OCI-LY1 (cell line): Measurements from ENCODE around the gene CARD11.

Experiments used
- H2AFZ ChIP-seq: fragments of 200-600 bp; sonication (generic), shearing (Covaris generic); 2 replicates; pipeline ENCODE4 v1.6.0; 2014; ENCODE audit warnings: antibody characterized with exemption, mild to moderate bottlenecking, low read length
- H3F3A ChIP-seq: fragments of 200-600 bp; sonication (generic), shearing (Covaris generic); 2 replicates; pipeline ENCODE4 v1.6.0; 2014; ENCODE audit warnings: mild to moderate bottlenecking, antibody characterized with exemption, low read length, moderate library complexity; ENCODE audit not compliant: insufficient read depth
- H3K27ac ChIP-seq: fragments of 200-600 bp; sonication (generic); 2 replicates; pipeline ENCODE4 v1.5.1; 2014; ENCODE audit warnings: low read length, mixed run types, mild to moderate bottlenecking, low read depth; ENCODE audit not compliant: poor library complexity, severe bottlenecking
- H3K27me3 ChIP-seq: fragments of 200-600 bp; sonication (generic); 2 replicates; pipeline ENCODE4 v1.6.0; 2014; ENCODE audit warnings: antibody characterized with exemption, mild to moderate bottlenecking, low read length, moderate library complexity; ENCODE audit not compliant: insufficient read depth
- H3K36me3 ChIP-seq: fragments of 200-600 bp; sonication (generic); 2 replicates; pipeline ENCODE4 v1.6.1; 2014; ENCODE audit warnings: mild to moderate bottlenecking, antibody characterized with exemption, low read length, moderate library complexity, mixed read lengths; ENCODE audit not compliant: insufficient read depth
- H3K4me1 ChIP-seq: fragments of 200-600 bp; sonication (generic); 2 replicates; pipeline ENCODE4 v1.5.1; 2014; ENCODE audit warnings: mild to moderate bottlenecking, low read length, moderate library complexity; ENCODE audit not compliant: insufficient read depth, severe bottlenecking
- H3K4me2 ChIP-seq: fragments of 200-600 bp; sonication (generic), shearing (Covaris generic); 2 replicates; pipeline ENCODE4 v1.6.1; 2014; ENCODE audit warnings: low read length
- H3K4me3 ChIP-seq: fragments of 200-600 bp; sonication (generic); 2 replicates; pipeline ENCODE4 v1.5.1; 2014; ENCODE audit warnings: low read length, low read depth, mild to moderate bottlenecking, mixed read lengths; ENCODE audit not compliant: poor library complexity, severe bottlenecking
- H3K79me2 ChIP-seq: fragments of 200-600 bp; shearing (Covaris generic); 2 replicates; pipeline ENCODE4 v1.6.1; 2016; ENCODE audit warnings: mixed run types, low read length, mixed read lengths; ENCODE audit not compliant: insufficient read depth
- H3K9ac ChIP-seq: fragments of 200-600 bp; sonication (generic), shearing (Covaris generic); 2 replicates; pipeline ENCODE4 v1.6.1; 2014; ENCODE audit warnings: mild to moderate bottlenecking, low read length, mixed read lengths
- H3K9me2 ChIP-seq: fragments of 200-600 bp; sonication (generic), shearing (Covaris generic); 2 replicates; pipeline ENCODE4 v1.6.1; 2014; ENCODE audit warnings: low read depth, mild to moderate bottlenecking, low read length, mixed read lengths
- H3K9me3 ChIP-seq: fragments of 200-600 bp; shearing (Covaris generic); 2 replicates; pipeline ENCODE4 v1.6.1; 2014; ENCODE audit warnings: low read length, mixed read lengths
- H4K20me1 ChIP-seq: fragments of 200-600 bp; sonication (generic), shearing (Covaris generic); 2 replicates; pipeline ENCODE4 v1.6.0; 2016; ENCODE audit warnings: mild to moderate bottlenecking, low read length; ENCODE audit not compliant: insufficient read depth
- CTCF ChIP-seq: fragments of 200-600 bp; sonication (generic), shearing (Covaris generic); IDR thresholded peaks from 2 replicates; pipeline ENCODE4 v1.5.1; 2017; ENCODE audit warnings: mild to moderate bottlenecking, antibody characterized with exemption, low read length, moderate library complexity, mixed read lengths
- EZH2 ChIP-seq: fragments of 200-600 bp; sonication (generic), shearing (Covaris generic); IDR thresholded peaks from 2 replicates; pipeline ENCODE4 v1.8.0; 2017; ENCODE audit warnings: borderline replicate concordance, mixed run types, mild to moderate bottlenecking, antibody characterized with exemption, low read length, moderate library complexity, mixed read lengths

Gene CARD11

GRCh38 chr7:2939193-2939885 is 104.3 kb downstream of the CARD11 start:
- Histone ChIP-seq H3K4me2 (no peak overlapping the region), H4K20me1 (no peaks in the 10 kb centered on the region)

GRCh38 chr7:2938514-2939192 is 105.0 kb downstream of the CARD11 start:
- no peak for TF ChIP-seq CTCF
- no peak overlapping the region for H3K27ac ChIP-seq
- H3K4me1 ChIP-seq: no peaks in the 10 kb centered on the region
- H3F3A ChIP-seq: no peaks in the 10 kb centered on the region
- no peak overlapping the region for H3K4me2 ChIP-seq
- no peaks in the 10 kb centered on the region for H3K79me2 ChIP-seq
- H4K20me1 ChIP-seq: no peaks in the 10 kb centered on the region
- H3K27me3 ChIP-seq: no peaks in the 10 kb centered on the region
- H2AFZ ChIP-seq: no peak overlapping the region
- no peak overlapping the region for H3K4me3 ChIP-seq
- H3K9me3 ChIP-seq: no peaks in the 10 kb centered on the region
- peaks cover 71% of the 10 kb centered on the region for H3K36me3 ChIP-seq
- H3K9me2 ChIP-seq: no peaks in the 10 kb centered on the region
- no peak overlapping the region for H3K9ac ChIP-seq

More at GRCh38 chr7:2939193-2939885, 104.3 kb downstream of the CARD11 start:
- no peak overlapping the region for H3K4me3 ChIP-seq
- H3K9me3 ChIP-seq: no peaks in the 10 kb centered on the region
- no peaks in the 10 kb centered on the region for H3K79me2 ChIP-seq
- H3K36me3 ChIP-seq: peaks cover 72% of the 10 kb centered on the region
- H3K4me1 ChIP-seq: no peaks in the 10 kb centered on the region
- no peak overlapping the region for H3K9ac ChIP-seq
- no peaks in the 10 kb centered on the region for H3F3A ChIP-seq
- TF ChIP-seq CTCF: no peak
- TF ChIP-seq EZH2: no peak
- H3K9me2 ChIP-seq: no peaks in the 10 kb centered on the region
- no peaks in the 10 kb centered on the region for H3K27me3 ChIP-seq
- no peak overlapping the region for H2AFZ ChIP-seq
- no peak overlapping the region for H3K27ac ChIP-seq

- no peaks in the 10 kb centered on the region for H3K9me3 ChIP-seq
- no peak for TF ChIP-seq EZH2
- no peak for TF ChIP-seq CTCF
- H2AFZ ChIP-seq: no peak overlapping the region
Measured at GRCh38 chr7:2937701-2938513, 105.8 kb downstream of the CARD11 start.

More at GRCh38 chr7:2937701-2938513, 105.8 kb downstream of the CARD11 start:
- no peak overlapping the region for H3K9ac ChIP-seq
- H3K79me2 ChIP-seq: no peaks in the 10 kb centered on the region
- H3K4me3 ChIP-seq: no peak overlapping the region
- no peaks in the 10 kb centered on the region for H3K4me1 ChIP-seq
- H3K27ac ChIP-seq: no peak overlapping the region
- H3F3A ChIP-seq: no peaks in the 10 kb centered on the region
- H3K36me3 ChIP-seq: peaks cover 65% of the 10 kb centered on the region
- H3K27me3 ChIP-seq: no peaks in the 10 kb centered on the region
- H4K20me1 ChIP-seq: no peaks in the 10 kb centered on the region
- H3K9me2 ChIP-seq: no peaks in the 10 kb centered on the region
- no peak overlapping the region for H3K4me2 ChIP-seq
